ENCODE results near the gene SMOC1.

DNA sequence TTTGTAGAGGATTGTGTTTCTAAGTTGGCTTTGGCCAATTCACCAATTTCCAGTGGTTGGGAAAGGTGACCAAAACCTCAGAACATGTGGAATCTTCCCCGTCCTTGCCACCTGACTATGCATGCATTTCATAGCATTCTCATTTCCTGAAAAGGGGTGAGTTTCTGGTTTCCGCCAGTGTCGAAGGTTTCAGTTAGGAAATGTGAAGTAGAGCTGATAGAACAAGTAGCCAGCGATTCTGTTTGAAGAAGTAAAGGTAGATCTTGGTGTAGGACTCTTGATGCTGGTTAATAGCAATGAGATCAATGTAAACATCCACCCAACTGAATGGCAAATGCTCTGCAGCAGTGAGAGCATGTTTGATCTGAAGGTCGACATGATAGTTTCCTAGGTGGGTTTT is 15.9 kb downstream of the SMOC1 start:
- TF ChIP-seq, protein P1, sequence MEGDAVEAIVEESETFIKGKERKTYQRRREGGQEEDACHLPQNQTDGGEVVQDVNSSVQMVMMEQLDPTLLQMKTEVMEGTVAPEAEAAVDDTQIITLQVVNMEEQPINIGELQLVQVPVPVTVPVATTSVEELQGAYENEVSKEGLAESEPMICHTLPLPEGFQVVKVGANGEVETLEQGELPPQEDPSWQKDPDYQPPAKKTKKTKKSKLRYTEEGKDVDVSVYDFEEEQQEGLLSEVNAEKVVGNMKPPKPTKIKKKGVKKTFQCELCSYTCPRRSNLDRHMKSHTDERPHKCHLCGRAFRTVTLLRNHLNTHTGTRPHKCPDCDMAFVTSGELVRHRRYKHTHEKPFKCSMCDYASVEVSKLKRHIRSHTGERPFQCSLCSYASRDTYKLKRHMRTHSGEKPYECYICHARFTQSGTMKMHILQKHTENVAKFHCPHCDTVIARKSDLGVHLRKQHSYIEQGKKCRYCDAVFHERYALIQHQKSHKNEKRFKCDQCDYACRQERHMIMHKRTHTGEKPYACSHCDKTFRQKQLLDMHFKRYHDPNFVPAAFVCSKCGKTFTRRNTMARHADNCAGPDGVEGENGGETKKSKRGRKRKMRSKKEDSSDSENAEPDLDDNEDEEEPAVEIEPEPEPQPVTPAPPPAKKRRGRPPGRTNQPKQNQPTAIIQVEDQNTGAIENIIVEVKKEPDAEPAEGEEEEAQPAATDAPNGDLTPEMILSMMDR (IDR thresholded peaks at IDR 0.05; ENCODE audit: low read depth, low read length): no peak
- TF ChIP-seq POLR2A (IDR thresholded peaks at IDR 0.05; ENCODE audit: extremely low read depth, insufficient read length): no peak
- TF ChIP-seq, protein P2, sequence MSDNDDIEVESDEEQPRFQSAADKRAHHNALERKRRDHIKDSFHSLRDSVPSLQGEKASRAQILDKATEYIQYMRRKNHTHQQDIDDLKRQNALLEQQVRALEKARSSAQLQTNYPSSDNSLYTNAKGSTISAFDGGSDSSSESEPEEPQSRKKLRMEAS (IDR thresholded peaks at IDR 0.05; ENCODE audit: low read depth, low read length): no peak
